Adipocyte (in vitro differentiated cells): ENCODE data around the gene MMP11.

Experiments
- DNase-seq: peaks from one replicate; pipeline ENCODE4 v3.0.0-alpha.2; 2015; ENCODE audit warnings: low read depth
- H3K27me3 ChIP-seq: replicated peaks from 2 replicates; pipeline ENCODE4 v1.7.0; 2013; ENCODE audit warnings: mild to moderate bottlenecking, low read length, moderate library complexity; ENCODE audit not compliant: control insufficient read depth, insufficient read depth
- H3K36me3 ChIP-seq: 2 replicates; pipeline ENCODE4 v1.7.0; 2013; ENCODE audit warnings: low read length, mild to moderate bottlenecking, moderate library complexity; ENCODE audit not compliant: control insufficient read depth, insufficient read depth, severe bottlenecking
- H3K4me1 ChIP-seq: 2 replicates; pipeline ENCODE4 v1.7.0; 2013; ENCODE audit warnings: mild to moderate bottlenecking, low read length, moderate library complexity; ENCODE audit not compliant: control insufficient read depth, insufficient read depth
- H3K4me3 ChIP-seq: 2 replicates; pipeline ENCODE4 v1.7.0; 2013; ENCODE audit warnings: mild to moderate bottlenecking, low read length, moderate library complexity
- H3K9ac ChIP-seq: 2 replicates; pipeline ENCODE4 v1.7.0; 2013; ENCODE audit warnings: mild to moderate bottlenecking, low read length, moderate library complexity
- H3K9me3 ChIP-seq: 2 replicates; pipeline ENCODE4 v1.7.0; 2013; ENCODE audit warnings: mild to moderate bottlenecking, low read length, moderate library complexity; ENCODE audit not compliant: control insufficient read depth

Gene MMP11

GRCh38 chr22:23828800-23829680 lies 56.4 kb downstream of the MMP11 start:
- no peak for DNase-seq
- Histone ChIP-seq H3K36me3 (peaks cover 51% of the 10 kb centered on the region), H3K9me3 (no peaks in the 10 kb centered on the region), H3K4me1 (peaks cover 39% of the 10 kb centered on the region), H3K9ac (no peak overlapping the region), H3K27me3 (no peaks in the 10 kb centered on the region), H3K4me3 (no peak overlapping the region)

GRCh38 chr22:23829845-23830372 lies 57.3 kb downstream of the MMP11 start:
- Histone ChIP-seq H3K4me3 (peak overlapping the region; percentile 21), H3K9ac (no peak overlapping the region), H3K27me3 (no peaks in the 10 kb centered on the region), H3K9me3 (no peaks in the 10 kb centered on the region), H3K36me3 (peaks cover 42% of the 10 kb centered on the region), H3K4me1 (peaks cover 39% of the 10 kb centered on the region)
- peak; percentile 93 for DNase-seq

GRCh38 chr22:23831261-23831660 lies 58.6 kb downstream of the MMP11 start:
- Histone ChIP-seq H3K27me3 (no peaks in the 10 kb centered on the region), H3K36me3 (peaks cover 38% of the 10 kb centered on the region)

GRCh38 chr22:23831781-23832180 lies 59.1 kb downstream of the MMP11 start:
- Histone ChIP-seq H3K27me3 (no peaks in the 10 kb centered on the region), H3K4me1 (peaks cover 28% of the 10 kb centered on the region), H3K9ac (no peak overlapping the region), H3K9me3 (no peaks in the 10 kb centered on the region), H3K4me3 (no peak overlapping the region), H3K36me3 (peaks cover 34% of the 10 kb centered on the region)
- DNase-seq, result no peak

More at GRCh38 chr22:23831261-23831660, 58.6 kb downstream of the MMP11 start:
- no peaks in the 10 kb centered on the region for H3K9me3 ChIP-seq
- DNase-seq, result no peak
- H3K4me1 ChIP-seq, result peaks cover 33% of the 10 kb centered on the region
- no peak overlapping the region for H3K9ac ChIP-seq
- no peak overlapping the region for H3K4me3 ChIP-seq

GRCh38 chr22:23832226-23833016 lies 59.8 kb downstream of the MMP11 start:
- DNase-seq, result no peak
- Histone ChIP-seq H3K36me3 (peaks cover 28% of the 10 kb centered on the region), H3K4me1 (peaks cover 22% of the 10 kb centered on the region), H3K4me3 (no peak overlapping the region), H3K9me3 (no peaks in the 10 kb centered on the region), H3K27me3 (no peaks in the 10 kb centered on the region), H3K9ac (no peak overlapping the region)

GRCh38 chr22:23833017-23833751 lies 60.5 kb downstream of the MMP11 start:
- Histone ChIP-seq H3K36me3 (peaks cover 24% of the 10 kb centered on the region), H3K4me1 (peaks cover 20% of the 10 kb centered on the region), H3K9ac (no peak overlapping the region), H3K9me3 (no peaks in the 10 kb centered on the region), H3K27me3 (no peaks in the 10 kb centered on the region), H3K4me3 (no peak overlapping the region)
- DNase-seq, result no peak
